Measurements from ENCODE around the gene DNAJB14. TPM values are rescaled to one million over a fixed set of nuclear protein-coding genes. Genes with fewer than 3 reads are reported as not detected.

The DNAJB14 gene
- total RNA-seq: 30.0 and 41.5 TPM in 2 replicates
- 17.8 and 25.1 TPM in 2 replicates for polyA plus RNA-seq
- polyA plus RNA-seq (2012): 21.3 and 24.0 TPM in 2 replicates
- 0.30 and 2.6 TPM in 2 replicates for polyA minus RNA-seq (ENCODE audit: low replicate concordance)

- TF ChIP-seq, protein P1, sequence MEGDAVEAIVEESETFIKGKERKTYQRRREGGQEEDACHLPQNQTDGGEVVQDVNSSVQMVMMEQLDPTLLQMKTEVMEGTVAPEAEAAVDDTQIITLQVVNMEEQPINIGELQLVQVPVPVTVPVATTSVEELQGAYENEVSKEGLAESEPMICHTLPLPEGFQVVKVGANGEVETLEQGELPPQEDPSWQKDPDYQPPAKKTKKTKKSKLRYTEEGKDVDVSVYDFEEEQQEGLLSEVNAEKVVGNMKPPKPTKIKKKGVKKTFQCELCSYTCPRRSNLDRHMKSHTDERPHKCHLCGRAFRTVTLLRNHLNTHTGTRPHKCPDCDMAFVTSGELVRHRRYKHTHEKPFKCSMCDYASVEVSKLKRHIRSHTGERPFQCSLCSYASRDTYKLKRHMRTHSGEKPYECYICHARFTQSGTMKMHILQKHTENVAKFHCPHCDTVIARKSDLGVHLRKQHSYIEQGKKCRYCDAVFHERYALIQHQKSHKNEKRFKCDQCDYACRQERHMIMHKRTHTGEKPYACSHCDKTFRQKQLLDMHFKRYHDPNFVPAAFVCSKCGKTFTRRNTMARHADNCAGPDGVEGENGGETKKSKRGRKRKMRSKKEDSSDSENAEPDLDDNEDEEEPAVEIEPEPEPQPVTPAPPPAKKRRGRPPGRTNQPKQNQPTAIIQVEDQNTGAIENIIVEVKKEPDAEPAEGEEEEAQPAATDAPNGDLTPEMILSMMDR (conservative IDR thresholded peaks at IDR 0.05 in 1 of 2, IDR thresholded peaks at IDR 0.05 in 1 of 2; ENCODE audit: low read depth in 1 of 2, low read length in 2 of 2): no peak
- no peak for TF ChIP-seq EZH2 (IDR thresholded peaks at IDR 0.05; ENCODE audit: low read length, missing control alignments)
Observed at GRCh38 chr4:99946356-99947189, at the start of gene DNAJB14. DNAJB14 (minus strand) TSS chr4:99946618; CDS start chr4:99946571, 47 bp downstream.

GRCh38 chr4:99991741-99992140 is 45.3 kb upstream of the DNAJB14 start:
- no peaks in the 10 kb centered on the region for H4K20me1 ChIP-seq (ENCODE audit: control insufficient read depth, extremely low read depth, insufficient read depth, low read length)
- H3K79me2 ChIP-seq (ENCODE audit: control insufficient read depth, insufficient read depth, low read length): no peaks in the 10 kb centered on the region
- H3K27ac ChIP-seq (ENCODE audit: insufficient read depth, low read length): no peak overlapping the region
- H3K9ac ChIP-seq (ENCODE audit: insufficient read depth, low read length): no peak overlapping the region
- no peaks in the 10 kb centered on the region for H3K36me3 ChIP-seq (ENCODE audit: control insufficient read depth, insufficient read depth, low read length)
- no peaks in the 10 kb centered on the region for H3K4me1 ChIP-seq (ENCODE audit: control insufficient read depth, extremely low read depth, insufficient read depth, low read length)
- no peaks in the 10 kb centered on the region for H3K27me3 ChIP-seq (ENCODE audit: control insufficient read depth, insufficient read depth, low read length)
- H2AFZ ChIP-seq (ENCODE audit: low read length): peak overlapping the region; percentile 16
- TF ChIP-seq, protein P1 (conservative IDR thresholded peaks at IDR 0.05 in 1 of 2, IDR thresholded peaks at IDR 0.05 in 1 of 2; ENCODE audit: low read depth in 1 of 2, low read length in 2 of 2): no peak
- TF ChIP-seq EZH2 (IDR thresholded peaks at IDR 0.05; ENCODE audit: low read length, missing control alignments): no peak
- no peak overlapping the region for H3K4me2 ChIP-seq (ENCODE audit: extremely low read depth, insufficient read depth, low read length)
- no peaks in the 10 kb centered on the region for H3K9me3 ChIP-seq (ENCODE audit: control insufficient read depth, insufficient read depth, low read depth, low read length)
- H3K4me3 ChIP-seq (replicated peaks in 1 of 4; ENCODE audit: control extremely low read depth in 1 of 4, insufficient read depth in 1 of 4, low read depth in 3 of 4, low read length in 4 of 4): no peak overlapping the region
- no peak for DNase-seq (ENCODE audit: low read depth in 2 of 2)

More at GRCh38 chr4:99946356-99947189, at the start of gene DNAJB14:
- Histone ChIP-seq H3K36me3 (ENCODE audit: control insufficient read depth, insufficient read depth, low read length) (no peaks in the 10 kb centered on the region), H3K27ac (ENCODE audit: insufficient read depth, low read length) (peak within 1 kb of the TSS; percentile 79), H2AFZ (ENCODE audit: low read length) (peak within 1 kb of the TSS; percentile 86), H3K4me3 (replicated peaks in 1 of 4; ENCODE audit: control extremely low read depth in 1 of 4, insufficient read depth in 1 of 4, low read depth in 3 of 4, low read length in 4 of 4) (peak within 1 kb of the TSS; percentile 71 to 98 (median 86)), H3K27me3 (ENCODE audit: control insufficient read depth, insufficient read depth, low read length) (no peaks in the 10 kb centered on the region), H3K9ac (ENCODE audit: insufficient read depth, low read length) (peak within 1 kb of the TSS; percentile 87), H3K4me1 (ENCODE audit: control insufficient read depth, extremely low read depth, insufficient read depth, low read length) (peaks cover 6% of the 10 kb centered on the region), H3K4me2 (ENCODE audit: extremely low read depth, insufficient read depth, low read length) (peak within 1 kb of the TSS; percentile 79), H3K9me3 (ENCODE audit: control insufficient read depth, insufficient read depth, low read depth, low read length) (no peaks in the 10 kb centered on the region), H3K79me2 (ENCODE audit: control insufficient read depth, insufficient read depth, low read length) (peaks cover 74% of the 10 kb centered on the region), H4K20me1 (ENCODE audit: control insufficient read depth, extremely low read depth, insufficient read depth, low read length) (no peaks in the 10 kb centered on the region)
- DNase-seq (ENCODE audit: low read depth in 2 of 2): peak; percentile 75

DNA sequence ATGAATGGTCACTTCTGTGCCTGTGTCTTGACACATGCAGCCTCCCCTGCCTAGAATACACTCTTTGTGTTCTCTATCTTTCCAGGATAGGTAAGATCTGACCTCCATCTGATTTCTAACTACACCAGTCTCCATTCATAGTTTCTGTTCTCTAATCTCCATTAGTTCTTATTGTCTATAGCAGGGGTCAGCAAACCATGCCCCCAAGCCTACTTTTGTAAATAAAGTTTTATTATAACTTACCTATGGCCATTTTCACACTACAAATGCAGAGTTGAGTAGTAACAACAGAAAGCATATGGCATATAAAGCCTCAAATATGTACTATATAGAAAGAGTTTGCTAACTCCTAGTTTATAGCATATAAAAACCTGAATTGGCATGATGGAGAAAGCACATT is 41.3 kb upstream of the DNAJB14 start:
- no peak overlapping the region for H2AFZ ChIP-seq (ENCODE audit: low read length)
- TF ChIP-seq, protein P1 (conservative IDR thresholded peaks at IDR 0.05 in 1 of 2, IDR thresholded peaks at IDR 0.05 in 1 of 2; ENCODE audit: low read depth in 1 of 2, low read length in 2 of 2): no peak
- TF ChIP-seq EZH2 (IDR thresholded peaks at IDR 0.05; ENCODE audit: low read length, missing control alignments): no peak
- H3K79me2 ChIP-seq (ENCODE audit: control insufficient read depth, insufficient read depth, low read length): no peaks in the 10 kb centered on the region

More for the DNA sequence above, 41.3 kb upstream of the DNAJB14 start:
- no peak overlapping the region for H3K9ac ChIP-seq (ENCODE audit: insufficient read depth, low read length)
- H3K27me3 ChIP-seq (ENCODE audit: control insufficient read depth, insufficient read depth, low read length): no peaks in the 10 kb centered on the region
- no peaks in the 10 kb centered on the region for H3K9me3 ChIP-seq (ENCODE audit: control insufficient read depth, insufficient read depth, low read depth, low read length)
- H4K20me1 ChIP-seq (ENCODE audit: control insufficient read depth, extremely low read depth, insufficient read depth, low read length): no peaks in the 10 kb centered on the region
- no peaks in the 10 kb centered on the region for H3K36me3 ChIP-seq (ENCODE audit: control insufficient read depth, insufficient read depth, low read length)
- no peak overlapping the region for H3K4me2 ChIP-seq (ENCODE audit: extremely low read depth, insufficient read depth, low read length)
- H3K4me1 ChIP-seq (ENCODE audit: control insufficient read depth, extremely low read depth, insufficient read depth, low read length): no peaks in the 10 kb centered on the region
- no peak for DNase-seq (ENCODE audit: low read depth in 2 of 2)
- H3K4me3 ChIP-seq (replicated peaks in 1 of 4; ENCODE audit: control extremely low read depth in 1 of 4, insufficient read depth in 1 of 4, low read depth in 3 of 4, low read length in 4 of 4): no peak overlapping the region
- no peak overlapping the region for H3K27ac ChIP-seq (ENCODE audit: insufficient read depth, low read length)
